Measurements from ENCODE around the gene CAPN14. TPM values are rescaled to one million over a fixed set of nuclear protein-coding genes. Genes with fewer than 3 reads are reported as not detected.

Gene CAPN14
- total RNA-seq, 2 donors from 2014 or later: 0.53 to 0.67 TPM

Other genes with a start within 250 kb of the CAPN14 start
- under 1 TPM in 1 of 2 donors, not detected in 1; 0.52 TPM for gene GALNT14, start 79.1 kb downstream of the CAPN14 start, total RNA-seq
- 1 to 10 TPM; 1.1 TPM for gene EHD3, start 16.6 kb upstream of the CAPN14 start, total RNA-seq
- gene XDH, start 197.2 kb upstream of the CAPN14 start, total RNA-seq: 1 to 10 TPM in 1 of 2 donors, not detected in 1; 1.4 TPM